ENCODE measurements around the gene STK32A.

GRCh38 chr5:147434049-147434448, 199.2 kb downstream of the STK32A start:
- no peak for TF ChIP-seq ZNF274 (IDR thresholded peaks at IDR 0.05; ENCODE audit: low read depth, low read length)
- no peak for TF ChIP-seq SUZ12 (IDR thresholded peaks at IDR 0.05; ENCODE audit: extremely low read depth, insufficient read depth, insufficient read length)
